HG02840 (cell line): ENCODE measurements around the gene SMIM12.

Source experiments
- ATAC-seq: cut with Tn5 transposase; IDR thresholded peaks from one replicate; pipeline ENCODE4 v1.9.1; 2021; ENCODE audit warnings: mild to moderate bottlenecking, moderate library complexity, moderate number of reproducible peaks; ENCODE audit not compliant: unreplicated experiment, low FRiP score

SMIM12 gene

GRCh38 chr1:34874296-34874952 lies 14.9 kb upstream of the SMIM12 start:
- no peak for ATAC-seq

GRCh38 chr1:34872133-34872503 lies 12.6 kb upstream of the SMIM12 start:
- no peak for ATAC-seq

- no peak for ATAC-seq
Measured at GRCh38 chr1:34871443-34872132, 12.0 kb upstream of the SMIM12 start.

- no peak for ATAC-seq
Measured at GRCh38 chr1:34870395-34870794, 10.8 kb upstream of the SMIM12 start.

- no peak for ATAC-seq
Measured at GRCh38 chr1:34869760-34870159, 10.2 kb upstream of the SMIM12 start.

GRCh38 chr1:34868230-34869049 lies 8.9 kb upstream of the SMIM12 start:
- ATAC-seq: no peak

- no peak for ATAC-seq
Measured at GRCh38 chr1:34867415-34867814, 7.9 kb upstream of the SMIM12 start.

GRCh38 chr1:34866762-34867109 lies 7.2 kb upstream of the SMIM12 start:
- no peak for ATAC-seq

GRCh38 chr1:34865981-34866761 lies 6.6 kb upstream of the SMIM12 start:
- no peak for ATAC-seq

- no peak for ATAC-seq
Measured at GRCh38 chr1:34865573-34865972, 6.0 kb upstream of the SMIM12 start.

- no peak for ATAC-seq
Measured at GRCh38 chr1:34864759-34865158, 5.2 kb upstream of the SMIM12 start.

GRCh38 chr1:34863501-34863900 lies 4.0 kb upstream of the SMIM12 start:
- no peak for ATAC-seq

- ATAC-seq: no peak
Measured at GRCh38 chr1:34858901-34859445, 576 bp downstream of the SMIM12 start.

- no peak for ATAC-seq
Measured at GRCh38 chr1:34856697-34857096, 2.9 kb downstream of the SMIM12 start.

- peak; percentile 76 for ATAC-seq
Measured at GRCh38 chr1:34852677-34853217, 6.8 kb downstream of the SMIM12 start.

GRCh38 chr1:34851431-34852105 lies 8.0 kb downstream of the SMIM12 start:
- no peak for ATAC-seq

- ATAC-seq: no peak
Measured at GRCh38 chr1:34850382-34850781, 9.2 kb downstream of the SMIM12 start.

- ATAC-seq: no peak
Measured at GRCh38 chr1:34847094-34847493, 12.5 kb downstream of the SMIM12 start.

- no peak for ATAC-seq
Measured at GRCh38 chr1:34846265-34846664, 13.3 kb downstream of the SMIM12 start.
